ENCODE results near the gene CENPV. TPM values are rescaled to one million over a fixed set of nuclear protein-coding genes. Genes with fewer than 3 reads are reported as not detected.
A peak's percentile ranks its signal among the peaks of the same experiment; 100 is the strongest.

Gene CENPV
- total RNA-seq, 1 donor from 2014 or later: 38.8 TPM

DNA sequence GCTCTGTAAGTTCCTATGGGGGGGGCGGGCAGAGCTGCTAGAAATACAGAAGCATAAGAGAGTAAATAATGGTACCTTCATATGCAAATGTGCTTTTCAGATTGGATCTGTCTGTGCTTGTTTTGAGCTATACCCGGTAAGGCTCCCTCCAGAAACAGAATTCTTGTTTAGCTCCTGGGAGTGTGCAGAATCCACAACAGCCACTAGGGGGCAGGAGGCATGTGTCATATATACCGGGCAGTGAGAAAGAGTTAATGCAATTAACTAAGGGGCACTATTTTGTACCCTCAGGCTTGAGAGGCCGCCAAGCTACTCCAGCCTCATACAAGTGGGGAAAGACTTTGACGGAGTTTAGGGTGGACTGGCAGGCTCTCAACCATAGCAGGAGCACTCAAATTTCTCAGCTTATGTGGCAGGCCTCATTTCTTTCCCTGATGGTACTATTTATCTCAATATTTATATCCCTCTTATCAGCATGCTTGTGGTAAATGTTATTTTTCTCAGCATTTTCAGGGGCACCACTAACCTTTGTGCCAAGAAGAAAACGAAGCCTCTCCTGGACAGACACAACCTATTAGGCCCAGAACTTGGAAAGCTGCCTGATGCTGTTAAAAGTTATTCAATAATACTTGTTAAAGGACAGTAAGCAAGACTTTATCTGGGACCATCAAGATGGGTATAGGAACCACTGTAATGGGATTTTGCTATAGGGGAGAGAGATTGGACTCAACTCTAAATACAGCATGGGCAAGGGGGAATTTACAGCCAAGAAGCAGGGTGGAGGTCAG is 10.7 kb upstream of the CENPV start:
- Mint-ChIP-seq H3K36me3 (ENCODE audit: low read depth, unreplicated experiment) (no peaks in the 10 kb centered on the region), H3K4me3 (ENCODE audit: unreplicated experiment) (no peak overlapping the region), H3K27ac (ENCODE audit: unreplicated experiment) (no peak overlapping the region), H3K9me3 (ENCODE audit: unreplicated experiment) (no peaks in the 10 kb centered on the region), H3K4me1 (ENCODE audit: low read depth, unreplicated experiment) (no peaks in the 10 kb centered on the region), H3K27me3 (ENCODE audit: low read depth, unreplicated experiment) (no peaks in the 10 kb centered on the region)
- no peak overlapping the region for H3K4me3 ChIP-seq (ENCODE audit: insufficient read depth, low read depth, low read length)
- no peaks in the 10 kb centered on the region for H3K9me3 ChIP-seq (ENCODE audit: insufficient read depth, low read depth, low read length)
- H3K27me3 ChIP-seq (ENCODE audit: insufficient read depth, low read length): no peaks in the 10 kb centered on the region
- no peaks in the 10 kb centered on the region for H3K4me1 ChIP-seq (ENCODE audit: insufficient read depth, low read length)
- no peak overlapping the region for H2AFZ ChIP-seq (ENCODE audit: low read depth, low read length)
- TF ChIP-seq, protein P1, sequence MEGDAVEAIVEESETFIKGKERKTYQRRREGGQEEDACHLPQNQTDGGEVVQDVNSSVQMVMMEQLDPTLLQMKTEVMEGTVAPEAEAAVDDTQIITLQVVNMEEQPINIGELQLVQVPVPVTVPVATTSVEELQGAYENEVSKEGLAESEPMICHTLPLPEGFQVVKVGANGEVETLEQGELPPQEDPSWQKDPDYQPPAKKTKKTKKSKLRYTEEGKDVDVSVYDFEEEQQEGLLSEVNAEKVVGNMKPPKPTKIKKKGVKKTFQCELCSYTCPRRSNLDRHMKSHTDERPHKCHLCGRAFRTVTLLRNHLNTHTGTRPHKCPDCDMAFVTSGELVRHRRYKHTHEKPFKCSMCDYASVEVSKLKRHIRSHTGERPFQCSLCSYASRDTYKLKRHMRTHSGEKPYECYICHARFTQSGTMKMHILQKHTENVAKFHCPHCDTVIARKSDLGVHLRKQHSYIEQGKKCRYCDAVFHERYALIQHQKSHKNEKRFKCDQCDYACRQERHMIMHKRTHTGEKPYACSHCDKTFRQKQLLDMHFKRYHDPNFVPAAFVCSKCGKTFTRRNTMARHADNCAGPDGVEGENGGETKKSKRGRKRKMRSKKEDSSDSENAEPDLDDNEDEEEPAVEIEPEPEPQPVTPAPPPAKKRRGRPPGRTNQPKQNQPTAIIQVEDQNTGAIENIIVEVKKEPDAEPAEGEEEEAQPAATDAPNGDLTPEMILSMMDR (IDR thresholded peaks at IDR 0.05; ENCODE audit: insufficient read depth, low read depth, low read length): peak; percentile 99
- TF ChIP-seq EZH2 (IDR thresholded peaks at IDR 0.05; ENCODE audit: insufficient read depth, low read length): no peak
- no peak overlapping the region for H3K27ac ChIP-seq (ENCODE audit: low read depth, low read length)
- DNase-seq (ENCODE audit: low read depth) (peak; percentile 25), FAIRE-seq (no peak)
- H3K4me2 ChIP-seq (ENCODE audit: low read length): no peak overlapping the region
- no peaks in the 10 kb centered on the region for H3K36me3 ChIP-seq (ENCODE audit: insufficient read depth, low read length)
- no peaks in the 10 kb centered on the region for H4K20me1 ChIP-seq (ENCODE audit: insufficient read depth, low read length)
- no peaks in the 10 kb centered on the region for H3K79me2 ChIP-seq (ENCODE audit: insufficient read depth, low read length)
- H3K9ac ChIP-seq (ENCODE audit: low read length): no peak overlapping the region

DNA sequence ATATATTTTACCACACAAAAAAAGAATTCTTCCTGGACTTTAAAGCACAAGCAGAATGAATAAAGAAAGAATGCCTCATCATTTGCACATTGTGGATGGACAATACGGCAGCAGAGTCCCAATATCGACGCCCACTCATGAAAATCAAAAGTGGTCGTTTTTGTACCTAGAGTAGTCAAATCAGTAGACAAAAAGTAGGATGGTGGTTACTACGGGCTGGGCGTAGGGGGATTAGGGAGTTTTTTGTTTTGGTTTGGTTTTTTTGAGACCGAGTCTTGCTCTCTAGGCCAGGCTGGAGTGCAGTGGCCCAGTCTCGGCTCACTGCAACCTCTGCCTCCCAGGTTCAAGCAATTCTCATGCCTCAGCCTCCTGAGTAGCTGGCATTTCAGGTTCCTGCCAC is 8.6 kb upstream of the CENPV start:
- Histone ChIP-seq H3K4me2 (ENCODE audit: low read length) (no peak overlapping the region), H4K20me1 (ENCODE audit: insufficient read depth, low read length) (no peaks in the 10 kb centered on the region), H3K9ac (ENCODE audit: low read length) (no peak overlapping the region), H3K4me1 (ENCODE audit: insufficient read depth, low read length) (no peaks in the 10 kb centered on the region), H3K9me3 (ENCODE audit: insufficient read depth, low read depth, low read length) (no peaks in the 10 kb centered on the region), H3K27me3 (ENCODE audit: insufficient read depth, low read length) (no peaks in the 10 kb centered on the region), H3K79me2 (ENCODE audit: insufficient read depth, low read length) (no peaks in the 10 kb centered on the region), H3K27ac (ENCODE audit: low read depth, low read length) (no peak overlapping the region), H3K36me3 (ENCODE audit: insufficient read depth, low read length) (no peaks in the 10 kb centered on the region), H2AFZ (ENCODE audit: low read depth, low read length) (no peak overlapping the region), H3K4me3 (ENCODE audit: insufficient read depth, low read depth, low read length) (no peak overlapping the region)
- Mint-ChIP-seq H3K9me3 (ENCODE audit: unreplicated experiment) (no peaks in the 10 kb centered on the region), H3K27me3 (ENCODE audit: low read depth, unreplicated experiment) (peaks cover 2% of the 10 kb centered on the region), H3K36me3 (ENCODE audit: low read depth, unreplicated experiment) (no peaks in the 10 kb centered on the region), H3K4me3 (ENCODE audit: unreplicated experiment) (no peak overlapping the region), H3K4me1 (ENCODE audit: low read depth, unreplicated experiment) (no peaks in the 10 kb centered on the region), H3K27ac (ENCODE audit: unreplicated experiment) (no peak overlapping the region)
- DNase-seq (ENCODE audit: low read depth) (no peak), FAIRE-seq (no peak)
- TF ChIP-seq, protein P1 (IDR thresholded peaks at IDR 0.05; ENCODE audit: insufficient read depth, low read depth, low read length): no peak
- TF ChIP-seq EZH2 (IDR thresholded peaks at IDR 0.05; ENCODE audit: insufficient read depth, low read length): no peak

DNA sequence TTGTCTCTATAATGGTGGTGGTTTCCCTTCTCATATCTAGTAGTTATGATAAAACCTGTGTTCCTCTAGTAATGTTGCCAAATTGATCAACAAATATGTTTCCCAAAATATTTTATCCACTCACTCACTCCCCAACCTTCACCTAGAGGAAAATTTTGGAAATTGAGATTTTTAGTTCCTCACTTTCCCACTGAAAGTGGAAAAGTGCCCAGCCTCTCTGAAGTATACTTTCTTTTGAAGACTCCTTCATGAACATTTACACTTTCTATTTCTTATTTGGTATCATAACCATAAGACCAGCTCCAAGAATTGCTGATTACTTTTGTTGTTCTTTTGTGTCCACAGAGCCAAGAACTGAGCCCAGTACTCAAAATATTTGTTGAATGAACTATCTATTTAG is 5.1 kb upstream of the CENPV start:
- Mint-ChIP-seq H3K4me3 (ENCODE audit: unreplicated experiment) (no peak overlapping the region), H3K27ac (ENCODE audit: unreplicated experiment) (no peak overlapping the region)

More for the DNA sequence above, 5.1 kb upstream of the CENPV start:
- Mint-ChIP-seq H3K4me1 (ENCODE audit: low read depth, unreplicated experiment) (no peaks in the 10 kb centered on the region), H3K9me3 (ENCODE audit: unreplicated experiment) (no peaks in the 10 kb centered on the region), H3K27me3 (ENCODE audit: low read depth, unreplicated experiment) (peaks cover 4% of the 10 kb centered on the region), H3K36me3 (ENCODE audit: low read depth, unreplicated experiment) (no peaks in the 10 kb centered on the region)
- Histone ChIP-seq H3K9ac (ENCODE audit: low read length) (no peak overlapping the region), H3K4me3 (ENCODE audit: insufficient read depth, low read depth, low read length) (no peak overlapping the region), H3K9me3 (ENCODE audit: insufficient read depth, low read depth, low read length) (no peaks in the 10 kb centered on the region), H3K4me1 (ENCODE audit: insufficient read depth, low read length) (peaks cover 3% of the 10 kb centered on the region), H2AFZ (ENCODE audit: low read depth, low read length) (no peak overlapping the region), H4K20me1 (ENCODE audit: insufficient read depth, low read length) (no peaks in the 10 kb centered on the region), H3K79me2 (ENCODE audit: insufficient read depth, low read length) (peaks cover 3% of the 10 kb centered on the region), H3K27me3 (ENCODE audit: insufficient read depth, low read length) (no peaks in the 10 kb centered on the region), H3K36me3 (ENCODE audit: insufficient read depth, low read length) (no peaks in the 10 kb centered on the region), H3K27ac (ENCODE audit: low read depth, low read length) (no peak overlapping the region), H3K4me2 (ENCODE audit: low read length) (no peak overlapping the region)
- no peak for TF ChIP-seq EZH2 (IDR thresholded peaks at IDR 0.05; ENCODE audit: insufficient read depth, low read length)
- FAIRE-seq (no peak), DNase-seq (ENCODE audit: low read depth) (no peak)
